GM18870 (cell line): ENCODE results near the gene WDR83.
"Not testable (repeated sequence)": the region's sequence is repeated elsewhere in the genome, so short reads cannot be mapped to it uniquely, and the experiment has no call there.

Experiments
- ATAC-seq: cut with Tn5 transposase; IDR thresholded peaks from one replicate; pipeline ENCODE4 v1.9.1; 2021; ENCODE audit warnings: moderate library complexity; ENCODE audit not compliant: unreplicated experiment

The WDR83 gene, protein sequence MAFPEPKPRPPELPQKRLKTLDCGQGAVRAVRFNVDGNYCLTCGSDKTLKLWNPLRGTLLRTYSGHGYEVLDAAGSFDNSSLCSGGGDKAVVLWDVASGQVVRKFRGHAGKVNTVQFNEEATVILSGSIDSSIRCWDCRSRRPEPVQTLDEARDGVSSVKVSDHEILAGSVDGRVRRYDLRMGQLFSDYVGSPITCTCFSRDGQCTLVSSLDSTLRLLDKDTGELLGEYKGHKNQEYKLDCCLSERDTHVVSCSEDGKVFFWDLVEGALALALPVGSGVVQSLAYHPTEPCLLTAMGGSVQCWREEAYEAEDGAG

DNA sequence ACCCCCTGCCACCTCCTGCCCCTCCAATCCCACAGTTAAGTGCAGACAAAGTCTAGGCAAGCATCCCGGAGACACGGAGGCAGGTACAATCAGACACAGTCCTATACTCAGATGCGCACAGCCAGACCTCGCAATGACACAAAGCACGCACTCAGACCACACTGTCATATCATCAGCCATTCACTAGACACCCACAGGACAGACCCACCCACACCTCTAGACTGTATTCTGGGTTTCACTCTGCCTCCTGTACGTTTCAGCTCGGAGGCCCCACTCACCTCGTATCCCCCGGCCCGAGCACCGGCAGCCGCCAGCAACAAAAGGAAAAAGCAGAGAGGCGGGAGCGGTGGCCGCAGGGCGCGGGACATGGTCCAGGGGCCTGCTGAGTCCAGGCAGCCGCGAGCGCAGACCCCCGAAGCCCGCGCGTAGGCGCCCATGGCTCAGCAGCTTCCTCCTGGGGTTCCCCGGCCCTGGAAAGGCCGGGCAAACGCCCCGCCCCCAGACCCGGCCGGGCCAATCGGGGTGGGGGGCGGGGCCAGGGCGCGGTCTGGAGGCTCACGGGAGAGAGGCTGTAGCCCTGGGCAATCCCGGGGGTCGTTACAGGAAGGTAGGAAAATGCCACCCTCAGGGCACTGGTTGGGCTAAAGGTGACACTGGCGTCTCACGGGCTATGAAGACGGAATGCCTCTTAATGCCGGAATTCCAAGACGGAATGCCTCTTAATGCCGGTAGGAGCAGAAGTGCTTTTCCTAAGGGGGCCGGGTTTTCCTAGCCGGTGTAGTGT is at the start of gene WDR83, which contains the start of gene MAN2B1:
Gene WDR83, plus strand, starts transcription at position 543 of the 784 bp plus-strand sequence. CDS start 2,984 bp downstream, outside the sequence.
Gene MAN2B1, minus strand, starts transcription at position 478 of the 784 bp plus-strand sequence. Its CDS starts 41 bp downstream, at position 437.
- no peak for ATAC-seq

DNA sequence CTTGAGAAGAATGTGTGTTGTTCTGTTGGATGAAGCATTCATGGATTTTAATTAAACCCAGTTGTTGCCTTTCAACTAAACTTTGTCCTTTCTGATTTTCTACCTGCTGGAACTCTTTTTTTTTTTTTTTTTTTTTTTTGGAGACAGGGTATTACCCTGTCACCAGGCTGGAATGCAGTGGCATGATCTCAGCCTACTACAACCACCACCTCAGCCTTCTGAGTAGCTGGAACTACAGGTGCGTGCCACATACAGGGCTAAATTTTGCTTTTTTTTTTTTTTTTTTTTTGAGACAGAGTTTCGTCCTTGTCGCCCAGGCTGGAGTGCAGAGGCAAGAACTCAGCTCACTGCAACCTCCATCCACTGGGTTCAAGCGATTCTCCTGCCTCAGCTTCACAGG is 49.0 kb upstream of the WDR83 start:
- ATAC-seq: no peak

DNA sequence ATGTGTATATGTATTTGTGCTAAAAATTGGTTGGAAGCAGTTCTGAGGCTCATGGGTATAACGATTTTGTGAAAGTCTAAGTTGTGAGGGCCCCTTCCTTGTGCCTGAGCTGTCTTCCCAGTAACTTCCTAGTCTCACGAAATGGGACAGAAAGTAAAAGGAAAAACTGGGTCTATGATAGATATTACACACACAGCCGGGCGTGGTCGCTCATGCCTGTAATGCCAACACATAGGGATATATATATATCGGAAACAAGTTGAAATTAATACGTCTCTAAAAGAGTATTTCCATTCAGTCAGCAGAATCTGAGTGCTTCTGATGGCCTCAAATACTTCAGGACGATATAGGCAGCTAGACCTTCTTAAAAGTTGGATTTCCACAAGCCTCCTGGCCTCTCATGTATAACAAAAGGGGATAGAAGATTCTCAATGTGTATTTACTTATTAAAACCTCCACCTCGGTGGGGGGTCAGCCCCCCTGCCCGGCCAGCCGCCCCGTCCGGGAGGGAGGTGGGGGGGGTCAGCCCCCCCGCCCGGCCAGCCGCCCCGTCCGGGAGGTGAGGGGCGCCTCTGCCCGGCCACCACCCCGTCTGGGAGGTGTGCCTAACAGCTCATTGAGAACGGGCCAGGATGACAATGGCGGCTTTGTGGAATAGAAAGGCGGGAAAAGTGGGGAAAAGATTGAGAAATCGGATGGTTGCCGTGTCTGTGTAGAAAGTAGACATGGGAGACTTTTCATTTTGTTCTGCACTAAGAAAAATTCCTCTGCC is 45.2 kb upstream of the WDR83 start:
- not testable (repeated sequence) for ATAC-seq

DNA sequence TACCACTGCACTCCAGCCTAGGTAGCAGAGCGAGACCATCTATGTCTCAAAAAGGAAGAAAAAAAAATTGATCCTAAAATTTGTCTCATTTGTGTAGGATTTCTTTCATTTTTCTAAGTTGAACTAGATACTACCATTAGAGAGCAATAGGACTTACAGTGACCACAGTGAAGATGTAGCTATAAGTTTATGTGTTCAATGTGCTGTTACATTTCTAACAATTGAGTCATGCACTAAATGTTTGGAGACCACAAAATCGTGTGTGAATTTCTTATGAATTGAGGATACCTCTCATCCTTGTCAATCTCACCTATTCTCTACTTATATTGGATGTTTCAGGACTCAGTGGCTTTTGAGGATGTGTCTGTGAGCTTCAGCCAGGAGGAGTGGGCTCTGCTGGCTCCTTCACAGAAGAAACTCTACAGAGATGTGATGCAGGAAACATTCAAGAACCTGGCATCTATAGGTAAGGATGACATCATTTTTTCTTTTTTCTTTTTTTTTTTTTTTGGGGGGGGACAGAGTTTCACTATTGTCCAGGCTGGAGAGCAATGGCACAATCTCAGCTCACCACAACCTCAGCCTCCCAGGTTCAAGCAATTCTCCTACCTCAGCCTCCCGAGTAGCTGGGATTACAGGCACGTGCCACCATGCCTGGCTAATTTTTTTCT is 43.1 kb upstream of the WDR83 start:
- ATAC-seq: no peak

DNA sequence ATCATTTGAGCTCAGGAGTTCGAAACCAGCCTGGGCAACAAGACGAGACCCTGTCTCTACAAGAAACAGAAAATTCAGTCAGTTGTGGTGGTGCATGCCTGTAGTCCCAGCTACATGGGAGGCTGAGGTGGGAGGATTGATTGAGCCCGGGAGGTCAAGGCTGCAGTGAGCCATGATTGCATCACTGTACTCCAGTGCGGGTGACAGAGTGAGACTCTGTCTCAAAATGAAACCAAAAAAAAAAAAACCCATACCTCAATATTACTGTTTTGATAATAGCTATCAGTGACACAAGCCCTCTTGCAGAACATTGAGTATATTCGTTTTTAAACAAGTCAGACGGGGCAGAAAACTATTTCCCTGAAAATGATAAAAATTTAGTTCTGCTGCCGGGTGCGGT is 39.6 kb upstream of the WDR83 start:
- ATAC-seq: no peak

DNA sequence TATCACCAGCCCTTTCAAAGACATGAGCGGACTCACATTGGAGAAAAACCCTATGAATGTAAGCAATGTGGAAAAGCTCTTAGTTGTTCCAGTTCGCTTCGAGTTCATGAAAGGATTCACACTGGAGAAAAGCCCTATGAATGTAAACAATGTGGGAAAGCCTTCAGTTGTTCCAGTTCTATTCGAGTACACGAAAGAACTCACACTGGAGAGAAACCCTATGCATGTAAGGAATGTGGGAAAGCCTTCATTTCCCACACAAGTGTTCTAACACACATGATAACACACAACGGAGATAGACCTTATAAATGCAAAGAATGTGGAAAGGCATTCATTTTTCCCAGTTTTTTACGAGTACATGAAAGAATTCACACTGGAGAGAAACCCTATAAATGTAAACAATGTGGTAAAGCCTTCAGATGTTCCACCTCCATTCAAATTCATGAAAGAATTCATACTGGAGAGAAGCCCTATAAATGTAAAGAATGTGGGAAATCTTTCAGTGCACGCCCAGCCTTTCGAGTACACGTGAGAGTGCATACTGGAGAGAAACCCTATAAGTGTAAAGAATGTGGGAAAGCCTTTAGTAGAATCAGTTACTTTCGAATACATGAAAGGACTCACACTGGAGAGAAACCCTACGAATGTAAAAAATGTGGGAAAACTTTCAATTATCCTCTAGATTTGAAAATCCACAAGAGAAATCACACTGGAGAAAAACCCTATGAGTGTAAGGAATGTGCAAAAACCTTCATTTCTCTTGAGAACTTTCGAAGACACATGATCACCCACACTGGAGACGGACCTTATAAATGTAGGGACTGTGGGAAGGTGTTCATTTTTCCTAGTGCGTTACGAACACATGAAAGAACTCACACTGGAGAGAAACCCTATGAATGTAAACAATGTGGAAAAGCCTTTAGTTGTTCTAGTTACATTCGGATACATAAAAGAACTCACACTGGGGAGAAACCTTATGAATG is 38.3 kb upstream of the WDR83 start:
- ATAC-seq: no peak

DNA sequence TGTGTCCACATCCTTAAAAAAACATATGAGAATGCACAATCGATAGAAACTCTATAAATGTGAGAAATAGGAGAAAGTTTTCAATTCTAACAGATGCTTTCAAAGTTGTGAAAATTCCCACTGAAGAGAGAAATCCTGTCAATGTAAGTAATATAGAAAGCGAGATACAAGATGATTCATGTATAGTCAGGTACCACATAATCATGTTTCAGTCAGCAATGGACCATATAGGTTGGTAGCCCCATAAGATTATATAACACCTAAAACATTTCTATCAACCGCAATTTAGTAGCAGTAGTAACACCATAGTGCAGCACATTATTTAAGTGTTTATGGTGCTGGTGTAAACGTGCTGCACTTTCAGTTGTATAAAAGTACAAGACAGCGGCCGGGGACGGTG is 37.4 kb upstream of the WDR83 start:
- no peak for ATAC-seq

DNA sequence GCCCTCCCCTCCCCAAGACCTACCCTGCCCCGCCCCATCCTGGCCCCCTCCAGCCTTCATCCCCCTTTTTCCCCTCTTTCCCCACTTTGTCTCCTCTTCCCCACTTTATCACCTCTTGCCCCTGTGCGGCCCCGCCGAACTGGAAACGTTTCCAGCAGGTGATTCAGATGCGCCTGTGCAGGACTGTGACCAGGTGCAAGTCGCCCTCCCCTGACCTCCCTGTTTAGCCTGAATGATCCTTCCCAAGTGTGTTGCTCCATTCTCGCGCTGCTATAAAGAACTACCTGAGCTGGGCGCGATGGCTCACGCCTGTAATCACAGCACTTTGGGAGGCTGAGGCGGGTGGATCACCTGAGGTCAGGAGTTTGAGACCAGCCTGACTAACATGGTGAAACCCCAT is 30.0 kb upstream of the WDR83 start:
- ATAC-seq: no peak

DNA sequence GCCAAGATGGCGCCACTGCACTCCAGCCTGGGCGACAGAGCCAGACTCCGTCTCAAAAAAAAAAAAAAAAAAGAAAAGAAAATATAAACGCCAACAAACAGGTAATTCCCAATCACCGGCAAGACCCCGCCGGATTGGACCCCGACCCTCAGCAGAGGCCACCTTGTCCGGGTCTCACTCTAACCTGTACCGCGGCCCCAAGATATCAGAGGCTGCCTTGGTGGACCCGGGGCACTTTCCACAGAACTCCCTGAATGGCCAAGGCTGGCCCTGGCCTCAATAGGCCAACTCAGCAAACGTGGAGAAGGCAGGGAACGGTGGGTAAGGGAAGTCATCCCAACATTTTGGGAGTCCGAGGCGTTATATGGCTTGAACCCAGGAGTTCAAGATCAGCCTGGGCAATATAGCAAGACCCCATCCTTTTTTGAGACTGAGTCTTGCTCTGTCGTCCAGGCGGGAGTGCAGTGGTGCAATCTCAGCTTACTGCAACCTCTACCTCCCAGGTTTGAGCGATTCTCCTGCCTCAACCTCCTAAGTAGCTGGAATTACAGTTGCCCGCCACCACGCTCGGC is 27.9 kb upstream of the WDR83 start:
- no peak for ATAC-seq

DNA sequence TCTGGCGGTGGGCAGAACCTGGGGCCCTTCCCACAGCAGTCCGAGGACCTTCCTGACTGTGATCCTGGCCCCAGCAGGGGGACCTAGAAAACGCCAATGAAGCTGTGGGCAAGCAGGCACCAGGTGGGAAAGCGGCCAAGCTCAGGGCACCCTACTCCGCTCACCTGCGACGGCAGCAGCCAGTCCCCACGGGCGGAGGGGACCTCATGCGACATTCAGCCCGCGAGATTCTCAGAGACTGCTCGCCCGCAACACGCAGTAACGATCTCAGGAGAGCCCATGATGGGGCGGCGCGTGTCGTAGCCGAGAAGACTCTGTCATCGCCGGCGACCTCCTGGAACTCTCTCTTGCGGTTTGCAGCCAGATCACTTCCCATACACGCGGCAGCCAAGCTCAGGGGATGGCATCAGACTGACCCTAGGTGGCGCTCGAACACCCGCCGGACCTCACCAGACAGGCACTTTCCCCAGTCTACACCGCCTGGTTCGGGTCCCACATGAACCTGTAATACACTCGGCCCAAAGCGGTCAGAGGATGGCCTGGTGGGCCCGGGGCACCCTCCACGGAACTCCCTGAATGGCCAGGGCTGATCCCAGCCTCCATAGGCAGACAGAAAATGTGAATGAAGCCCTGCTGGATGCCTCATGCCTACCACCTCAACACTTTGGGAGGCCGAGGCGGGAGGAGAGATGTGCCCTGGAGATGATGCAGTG is 26.6 kb upstream of the WDR83 start:
- no peak for ATAC-seq

DNA sequence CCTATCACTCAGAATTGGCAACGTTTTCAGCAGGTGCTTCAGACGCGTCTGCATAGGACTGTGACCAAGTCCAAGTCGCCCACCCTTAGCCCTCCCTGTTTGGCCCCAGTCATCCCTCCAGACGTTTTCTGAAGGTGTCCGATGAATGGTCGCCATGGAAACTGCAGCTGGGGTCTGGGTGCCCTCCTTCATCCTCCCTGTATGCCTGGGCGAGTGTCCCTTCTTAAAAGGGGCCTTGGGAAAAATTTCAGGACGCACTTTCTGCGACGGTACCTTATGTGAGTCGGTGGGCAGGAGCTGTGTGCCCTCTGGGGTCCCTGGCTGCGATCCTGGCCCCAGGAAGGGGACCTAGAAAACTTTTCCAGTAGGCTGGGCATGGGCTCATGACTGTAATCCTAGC is 25.2 kb upstream of the WDR83 start:
- no peak for ATAC-seq

DNA sequence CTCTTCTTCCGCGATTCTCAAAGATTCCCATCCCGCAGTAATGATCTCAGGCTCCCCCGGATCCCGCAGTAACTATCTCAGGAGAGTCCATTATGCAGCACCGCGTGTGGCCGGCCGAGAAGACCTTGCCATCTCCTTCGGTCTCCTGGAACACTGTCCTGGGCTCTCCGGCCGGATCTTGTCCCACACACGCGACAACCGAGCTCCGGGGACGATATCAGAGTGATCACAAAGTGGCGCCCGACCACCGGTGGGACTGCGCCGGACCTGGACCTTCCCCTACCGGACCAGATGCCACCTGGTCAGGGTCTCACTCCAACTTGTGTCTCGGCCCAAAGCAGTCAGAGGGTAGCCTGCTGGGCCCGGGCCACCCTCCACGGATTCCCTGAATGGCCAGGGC is 24.1 kb upstream of the WDR83 start:
- no peak for ATAC-seq

DNA sequence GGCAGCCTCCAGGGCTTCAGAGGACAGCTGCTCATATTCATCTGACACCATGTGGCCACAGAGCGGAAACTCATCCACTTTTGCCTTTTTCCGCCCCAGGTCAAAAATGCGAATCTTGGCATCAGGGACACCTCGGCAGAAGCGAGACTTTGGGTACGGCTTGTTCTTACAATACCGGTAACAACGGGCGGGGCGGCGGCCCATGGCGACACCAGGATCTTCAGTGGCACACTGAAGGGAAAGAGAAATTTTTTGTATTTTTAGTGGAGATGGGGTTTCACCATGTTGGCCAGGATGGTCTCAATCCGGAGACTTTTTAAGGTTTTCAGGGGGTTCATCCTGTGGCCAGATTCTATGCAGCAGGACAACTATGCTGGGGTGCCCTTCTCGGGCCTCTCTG is 22.9 kb upstream of the WDR83 start:
- not testable (repeated sequence) for ATAC-seq

DNA sequence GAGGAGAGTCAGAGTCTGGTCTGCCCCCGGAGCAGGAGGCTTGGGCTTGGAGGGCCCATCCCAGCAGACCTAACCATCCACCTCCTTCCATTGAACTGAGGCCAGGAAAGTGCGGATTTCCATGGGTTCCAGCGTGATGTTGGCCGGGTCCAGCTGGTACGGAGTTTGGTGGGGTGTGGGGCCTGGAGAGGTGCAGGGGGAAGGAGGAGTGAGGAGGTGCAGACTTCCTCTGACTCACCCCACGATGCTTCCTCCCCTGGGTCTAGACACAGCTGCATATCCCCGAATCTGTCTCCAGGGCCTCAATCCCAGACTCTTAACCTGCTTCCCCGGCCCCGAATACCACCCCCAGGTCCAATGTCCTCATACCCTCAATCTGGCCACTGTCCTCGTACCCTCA is 20.1 kb upstream of the WDR83 start:
- no peak for ATAC-seq

DNA sequence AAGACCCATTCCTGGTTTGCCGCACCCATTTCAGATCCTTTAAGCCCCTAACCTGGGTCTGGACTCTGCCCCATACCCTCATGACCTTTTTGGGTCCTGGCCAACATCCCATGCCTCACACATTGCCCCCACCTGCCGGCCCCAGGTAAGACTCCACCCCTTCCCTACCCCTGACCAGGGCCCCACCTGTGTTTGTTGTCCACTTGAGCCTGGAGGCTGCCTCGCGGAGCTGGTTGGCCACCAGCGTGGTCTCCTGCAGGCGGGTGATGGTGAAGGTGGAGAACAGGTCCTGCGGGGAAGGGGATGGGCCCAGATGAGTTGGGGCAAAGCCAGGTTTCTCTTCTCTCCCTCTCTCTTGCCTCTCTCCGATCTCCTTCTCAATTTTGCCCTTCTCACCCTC is 19.6 kb upstream of the WDR83 start:
- ATAC-seq: no peak

DNA sequence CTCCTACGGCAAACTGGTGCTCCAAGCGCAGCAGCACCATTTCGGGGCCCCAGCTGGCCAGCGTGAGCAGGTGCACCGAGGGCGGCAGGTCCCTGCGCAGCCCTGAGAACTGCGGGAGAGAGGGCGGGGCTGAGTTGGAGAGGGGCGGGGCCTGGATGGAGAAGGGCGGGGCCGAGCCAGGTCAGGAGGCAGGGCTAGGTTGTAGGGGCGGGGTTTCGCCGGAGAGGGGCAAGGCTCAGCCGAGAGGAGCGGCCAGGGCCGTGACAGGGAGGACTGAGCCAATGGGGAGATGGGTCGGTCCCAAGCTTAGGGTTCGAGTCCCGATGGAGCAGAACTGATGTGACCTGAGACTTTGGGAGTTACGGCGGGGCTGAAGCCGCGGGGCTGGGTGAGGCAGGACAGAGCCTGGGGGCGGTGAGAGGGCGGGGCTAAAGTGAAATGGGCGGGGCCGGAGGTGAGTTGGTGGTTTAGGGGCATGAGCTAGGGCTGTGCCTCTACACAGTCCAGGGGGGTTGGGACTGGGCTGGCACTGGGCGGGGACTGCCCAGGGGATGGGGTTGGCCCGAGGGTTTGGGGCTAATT is 19.0 kb upstream of the WDR83 start:
- no peak for ATAC-seq

DNA sequence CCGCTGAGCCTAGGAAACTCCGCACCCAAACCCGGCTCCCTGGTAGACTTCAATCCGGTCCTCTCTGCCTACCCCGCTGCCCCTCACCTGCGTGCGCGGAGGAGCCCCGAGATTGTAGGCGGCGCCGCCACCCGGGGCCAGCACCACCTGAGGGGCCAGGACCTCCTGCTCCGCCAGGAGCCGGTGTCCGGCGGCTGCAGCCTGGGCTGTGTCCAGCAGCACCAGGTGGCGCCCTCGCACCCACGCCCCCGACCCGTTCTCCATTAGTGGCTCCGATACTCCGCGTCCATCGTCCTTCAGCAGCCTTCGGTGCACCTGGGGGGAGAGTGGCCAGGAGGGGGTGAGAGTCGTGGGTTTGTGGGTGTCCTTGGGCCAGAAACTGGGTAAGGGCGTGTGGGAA is 18.5 kb upstream of the WDR83 start:
- ATAC-seq: no peak

DNA sequence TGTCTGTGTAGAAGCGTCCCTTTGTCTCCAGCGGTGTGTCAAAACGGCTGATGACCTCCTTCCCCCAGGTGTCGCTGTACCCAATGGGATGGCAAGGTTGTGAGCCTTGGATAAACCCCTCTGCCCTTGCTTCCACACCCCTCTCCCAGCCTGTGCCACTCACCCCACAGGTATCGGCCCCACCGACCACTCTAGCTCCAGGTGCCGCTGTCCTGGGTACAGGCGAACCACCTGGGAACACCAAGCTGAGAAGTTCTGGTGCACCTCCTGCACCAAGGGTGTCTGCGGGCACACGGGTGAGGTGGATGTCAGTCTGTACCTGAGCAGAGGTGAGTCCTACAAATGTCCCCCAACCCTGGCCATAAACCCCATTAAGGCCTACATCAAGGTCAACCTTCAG is 16.7 kb upstream of the WDR83 start:
- ATAC-seq: no peak

DNA sequence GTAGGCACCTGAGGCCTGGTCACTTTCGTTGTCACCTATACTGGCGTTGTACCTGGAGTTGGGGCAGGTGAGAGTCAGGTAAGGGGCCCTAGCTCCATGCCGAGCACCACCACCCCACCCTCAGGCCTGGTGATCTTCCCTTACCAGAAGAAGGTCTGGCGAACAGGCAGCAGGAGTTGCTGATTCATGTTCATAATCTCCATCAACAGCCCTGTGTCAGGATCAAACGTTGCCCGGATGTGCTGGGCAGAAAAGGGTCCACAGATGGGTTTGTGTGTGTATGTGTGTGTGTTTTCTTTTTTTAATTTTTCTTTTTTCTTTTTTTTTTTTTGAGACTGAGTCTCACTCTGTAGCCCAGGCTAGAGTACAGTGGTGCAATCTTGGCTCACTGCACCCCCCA is 14.4 kb upstream of the WDR83 start:
- no peak for ATAC-seq
